CD4-positive, alpha-beta T cell treated with Interleukin-17A for 1 hour (primary cell): Measurements from ENCODE around the gene LASP1.
"Not testable (repeated sequence)": the region's sequence is repeated elsewhere in the genome, so short reads cannot be mapped to it uniquely, and the experiment has no call there.

Experiments used
- DNase-seq: peaks from one replicate; pipeline ENCODE4 v3.0.0-alpha.2; 2020

LASP1 gene

DNA sequence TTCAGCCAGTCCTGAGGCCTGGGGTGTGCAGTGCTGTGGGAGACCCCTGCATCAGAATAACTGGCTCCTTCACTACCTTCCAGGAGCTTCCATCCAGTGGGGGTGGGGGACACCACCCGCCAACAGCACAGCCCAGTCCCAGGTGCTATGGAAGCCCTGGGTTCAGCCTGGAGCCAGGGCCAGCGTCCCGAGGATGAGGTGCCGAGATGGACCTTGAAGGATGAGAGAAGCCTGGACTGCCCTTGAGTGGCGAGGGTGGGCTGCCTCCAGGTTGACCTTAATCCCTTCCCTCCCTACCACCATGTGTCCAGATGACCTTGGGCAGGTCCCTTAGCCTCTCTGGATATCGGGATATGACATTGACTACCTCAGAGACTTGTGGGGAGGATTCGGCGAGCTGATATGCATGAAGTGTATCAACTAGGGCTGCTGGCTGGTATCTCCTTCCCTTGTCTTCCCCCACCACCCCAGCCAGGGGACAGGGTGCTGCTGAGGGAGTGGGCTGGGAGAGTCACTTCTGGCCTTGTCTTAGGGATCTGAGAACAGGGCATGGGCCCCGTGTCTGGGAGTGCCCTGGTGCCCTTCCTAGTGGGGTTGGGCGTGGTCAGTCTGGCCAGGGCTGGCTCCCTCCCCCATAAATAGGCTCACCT is 41.3 kb downstream of the LASP1 start:
- DNase-seq: no peak

DNA sequence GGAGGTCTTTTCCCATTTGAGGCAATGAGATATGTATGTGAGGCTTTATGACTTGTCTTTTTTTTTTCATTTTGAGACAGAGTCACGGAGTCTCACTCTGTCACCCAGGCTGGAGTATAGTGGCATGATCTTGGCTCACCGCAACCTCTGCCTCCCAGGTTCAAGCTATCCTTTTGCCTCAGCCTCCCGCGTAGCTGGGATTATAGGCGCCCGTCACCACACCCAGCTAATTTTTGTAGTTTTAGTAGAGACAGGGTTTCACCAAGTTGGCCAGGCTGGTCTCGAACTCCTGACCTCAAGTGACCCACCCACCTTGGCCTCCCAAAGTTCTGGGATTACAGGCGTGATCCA is 41.8 kb downstream of the LASP1 start:
- DNase-seq: not testable (repeated sequence)

DNA sequence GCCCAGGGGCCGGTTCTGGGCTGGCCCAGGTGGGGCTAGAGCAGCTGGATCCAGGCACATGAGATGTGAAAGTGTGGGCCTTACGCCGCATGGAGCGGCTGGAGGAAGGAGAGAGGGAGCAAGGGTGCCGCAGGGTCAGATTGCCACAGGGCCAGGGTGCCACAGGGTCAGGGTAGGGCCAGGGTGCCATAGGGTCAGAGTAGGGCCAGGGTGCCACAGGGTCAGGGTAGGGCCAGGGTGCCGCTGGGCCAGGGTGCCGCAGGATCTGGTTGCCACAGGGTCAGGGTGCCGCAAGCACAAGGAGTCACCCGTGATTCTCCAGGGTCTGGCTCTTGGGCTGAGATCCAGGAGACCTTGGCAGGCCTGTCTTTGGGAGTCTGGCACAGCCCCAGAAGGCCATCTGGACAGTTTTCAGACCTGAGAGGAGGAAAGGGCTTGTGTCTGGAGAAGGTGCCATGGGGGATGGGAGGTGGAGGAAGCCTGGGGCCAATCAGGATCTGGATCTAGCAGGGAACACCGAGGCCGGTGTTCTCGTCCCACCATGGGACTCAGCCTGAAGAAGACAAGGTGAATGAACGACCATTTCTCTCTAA is 42.5 kb downstream of the LASP1 start:
- no peak for DNase-seq

GRCh38 chr17:38914741-38915638 is 45.1 kb downstream of the LASP1 start:
- DNase-seq: no peak

GRCh38 chr17:38915639-38915995 is 45.8 kb downstream of the LASP1 start:
- DNase-seq: no peak

DNA sequence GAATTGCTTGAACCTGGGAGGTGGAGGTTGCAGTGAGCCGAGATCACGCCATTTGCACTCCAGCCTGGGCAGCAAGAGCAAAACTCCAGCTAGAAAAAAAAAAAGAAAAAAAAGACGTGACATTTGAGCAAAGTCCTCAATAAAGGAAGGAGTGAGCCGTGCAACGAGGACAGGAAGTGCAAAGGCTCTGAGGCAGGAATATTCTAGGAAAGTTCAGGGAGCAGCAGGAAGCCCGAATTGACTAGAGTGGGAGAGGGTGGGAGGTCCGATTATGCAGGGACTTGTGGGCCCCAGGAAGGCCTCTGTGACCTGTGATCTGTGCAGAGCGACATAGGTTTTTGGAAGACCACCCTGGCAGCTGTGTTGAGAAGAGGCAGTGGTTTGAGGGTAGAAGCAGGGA is 46.9 kb downstream of the LASP1 start:
- no peak for DNase-seq

GRCh38 chr17:38917259-38917658 is 47.4 kb downstream of the LASP1 start:
- no peak for DNase-seq

GRCh38 chr17:38918129-38918913 is 48.5 kb downstream of the LASP1 start:
- no peak for DNase-seq

DNA sequence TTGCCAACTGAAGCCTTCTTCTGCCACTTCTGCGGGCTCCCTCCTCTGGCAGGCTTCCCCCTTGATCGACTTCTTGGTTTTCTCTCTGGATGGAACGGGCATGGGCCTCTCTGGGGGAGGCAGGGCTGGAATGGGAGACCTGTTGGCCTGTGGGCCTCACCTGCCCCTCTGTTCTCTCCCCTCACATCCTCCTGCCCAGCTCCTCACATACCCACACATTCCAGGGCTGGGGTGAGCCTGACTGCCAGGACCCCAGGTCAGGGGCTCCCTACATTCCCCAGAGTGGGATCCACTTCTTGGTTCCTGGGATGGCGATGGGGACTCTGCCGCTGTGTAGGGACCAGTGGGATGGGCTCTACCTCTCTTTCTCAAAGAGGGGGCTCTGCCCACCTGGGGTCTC is 49.1 kb downstream of the LASP1 start:
- no peak for DNase-seq

- DNase-seq: no peak
Measured at GRCh38 chr17:38919316-38920078, 49.6 kb downstream of the LASP1 start.

DNA sequence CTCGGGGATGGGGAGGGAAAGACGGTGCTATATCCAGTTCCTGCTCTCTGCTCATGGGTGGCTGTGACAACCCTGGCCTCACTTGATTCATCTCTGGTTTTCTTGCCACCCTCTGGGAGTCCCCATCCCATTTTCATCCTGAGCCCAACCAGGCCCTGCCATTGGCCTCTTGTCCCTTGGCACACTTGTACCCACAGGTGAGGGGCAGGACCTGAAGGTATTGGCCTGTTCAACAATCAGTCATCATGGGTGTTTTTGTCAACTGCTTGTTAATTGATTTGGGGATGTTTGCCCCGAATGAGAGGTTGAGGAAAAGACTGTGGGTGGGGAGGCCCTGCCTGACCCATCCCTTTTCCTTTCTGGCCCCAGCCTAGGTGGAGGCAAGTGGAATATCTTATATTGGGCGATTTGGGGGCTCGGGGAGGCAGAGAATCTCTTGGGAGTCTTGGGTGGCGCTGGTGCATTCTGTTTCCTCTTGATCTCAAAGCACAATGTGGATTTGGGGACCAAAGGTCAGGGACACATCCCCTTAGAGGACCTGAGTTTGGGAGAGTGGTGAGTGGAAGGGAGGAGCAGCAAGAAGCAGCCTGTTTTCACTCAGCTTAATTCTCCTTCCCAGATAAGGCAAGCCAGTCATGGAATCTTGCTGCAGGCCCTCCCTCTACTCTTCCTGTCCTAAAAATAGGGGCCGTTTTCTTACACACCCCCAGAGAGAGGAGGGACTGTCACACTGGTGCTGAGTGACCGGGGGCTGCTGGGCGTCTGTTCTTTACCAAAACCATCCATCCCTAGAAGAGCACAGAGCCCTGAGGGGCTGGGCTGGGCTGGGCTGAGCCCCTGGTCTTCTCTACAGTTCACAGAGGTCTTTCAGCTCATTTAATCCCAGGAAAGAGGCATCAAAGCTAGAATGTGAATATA is 50.8 kb downstream of the LASP1 start:
- no peak for DNase-seq

DNA sequence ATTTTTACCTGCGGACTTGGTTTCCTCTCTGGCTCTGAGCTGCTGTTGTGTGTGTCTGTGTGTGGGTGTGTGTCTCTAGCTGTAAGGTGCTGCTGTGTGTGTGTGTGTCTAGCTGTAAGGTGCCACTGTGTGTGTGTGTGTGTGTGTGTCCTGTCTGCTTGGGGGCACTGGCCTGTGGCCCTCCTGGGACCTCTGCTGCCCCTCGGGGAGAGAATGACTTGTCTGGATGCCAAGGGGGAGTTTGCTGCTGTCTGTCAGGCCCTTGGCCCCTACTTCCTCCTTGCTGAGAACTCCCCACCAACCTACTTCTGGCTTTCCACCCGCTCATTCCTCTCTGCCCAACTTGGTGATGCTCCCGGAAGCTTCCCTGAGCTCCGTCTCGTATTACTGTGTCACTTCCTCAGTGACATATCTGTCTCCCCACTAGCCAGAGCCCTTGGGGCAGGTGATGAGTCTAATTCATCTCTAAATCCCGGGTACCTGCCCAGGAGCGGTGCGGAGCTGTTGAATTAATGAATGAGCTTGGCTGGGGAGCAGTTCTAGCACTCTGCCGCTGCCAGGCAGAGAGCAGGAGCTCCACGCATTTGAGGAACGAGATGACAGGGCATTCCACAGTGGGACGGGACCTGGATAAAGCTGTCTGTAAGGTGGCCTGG is 52.0 kb downstream of the LASP1 start:
- no peak for DNase-seq

- no peak for DNase-seq
Measured at GRCh38 chr17:38922538-38923297, 52.9 kb downstream of the LASP1 start.

DNA sequence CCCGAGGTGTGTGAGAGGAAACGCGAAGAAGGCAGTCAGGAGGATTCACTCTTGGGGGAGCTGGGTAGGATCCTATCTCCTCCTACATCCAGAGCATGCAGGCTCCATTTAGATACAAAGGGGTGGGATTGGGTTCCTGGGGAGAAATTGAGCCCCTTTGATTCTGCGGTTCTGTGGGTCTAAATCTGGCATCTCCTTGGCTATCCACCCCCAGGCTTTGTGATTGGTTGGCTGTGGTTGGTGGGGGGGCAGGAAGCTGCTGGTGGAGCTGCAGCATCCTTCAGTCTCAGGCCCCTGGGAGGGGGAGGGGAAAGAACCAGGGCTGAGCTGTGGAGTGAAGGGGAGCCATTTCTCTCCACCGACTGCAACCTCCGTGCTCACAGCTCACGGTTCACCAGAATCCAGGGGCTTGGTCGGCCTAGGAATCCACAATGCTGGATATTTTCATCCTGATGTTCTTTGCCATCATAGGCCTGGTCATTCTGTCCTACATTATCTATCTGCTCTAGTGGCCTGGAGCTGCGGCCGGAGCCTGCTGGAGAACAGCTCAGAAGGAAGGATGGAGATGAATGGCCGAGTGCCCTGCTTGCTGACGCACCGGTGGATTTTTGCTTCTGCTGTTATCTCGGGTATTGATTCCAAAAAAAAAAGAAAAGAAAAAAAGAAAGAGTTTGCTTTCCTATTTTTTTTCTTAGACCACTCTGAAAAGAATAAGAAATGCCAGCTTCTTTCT is 55.6 kb downstream of the LASP1 start, which contains the start of gene LASP1NB:
Gene LASP1NB (plus strand): TSS at position 352 of the 733 bp plus-strand sequence.
- DNase-seq: peak; percentile 55

DNA sequence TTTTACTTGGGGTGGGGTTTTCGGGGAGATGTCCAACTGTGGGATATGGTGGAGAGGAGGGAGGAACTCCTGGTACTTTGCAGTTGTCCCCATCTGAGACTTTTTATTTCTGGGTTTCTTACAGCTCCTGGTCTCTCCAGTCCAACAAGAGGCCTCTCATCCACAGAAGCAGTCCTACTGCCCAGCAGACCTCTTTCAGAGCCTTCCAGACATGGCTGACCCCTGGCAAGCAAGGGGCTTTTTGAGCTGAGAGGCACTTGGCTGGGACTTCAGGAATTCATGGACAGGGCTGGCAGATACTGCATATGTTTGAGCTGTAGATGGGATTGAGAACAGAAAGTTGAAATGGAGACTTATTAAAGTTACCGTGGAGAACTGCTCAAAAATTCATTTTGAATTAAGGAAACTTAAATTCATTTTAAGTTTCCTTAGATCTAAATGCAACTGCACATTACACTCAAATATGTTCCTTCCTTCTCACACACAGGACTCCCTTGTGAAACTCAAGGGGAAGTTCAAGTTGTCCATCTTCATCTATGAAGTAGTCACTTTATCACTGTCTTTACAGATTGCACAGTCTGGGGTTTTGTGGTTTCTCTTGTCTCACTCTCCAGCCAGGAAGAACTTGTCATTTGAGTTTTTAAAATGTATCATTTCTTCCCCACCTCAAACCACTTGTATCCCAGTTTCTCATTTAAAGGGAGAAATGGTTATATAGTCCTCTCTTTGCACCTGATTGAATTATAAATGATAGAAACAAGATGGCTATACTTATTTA is 56.6 kb downstream of the LASP1 start:
- no peak for DNase-seq

DNA sequence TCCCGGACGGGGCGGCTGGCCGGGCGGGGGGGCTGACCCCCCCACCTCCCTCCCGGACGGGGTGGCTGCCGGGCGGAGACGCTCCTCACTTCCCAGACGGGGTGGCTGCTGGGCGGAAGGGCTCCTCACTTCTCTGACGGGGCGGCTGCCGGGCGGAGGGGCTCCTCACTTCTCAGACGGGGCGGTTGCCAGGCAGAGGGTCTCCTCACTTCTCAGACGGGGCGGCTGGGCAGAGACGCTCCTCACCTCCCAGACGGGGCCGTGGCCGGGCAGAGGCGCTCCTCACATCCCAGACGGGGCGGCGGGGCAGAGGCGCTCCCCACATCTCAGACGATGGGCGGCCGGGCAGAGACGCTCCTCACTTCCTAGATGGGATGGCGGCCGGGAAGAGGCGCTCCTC is 60.9 kb downstream of the LASP1 start:
- not testable (repeated sequence) for DNase-seq

DNA sequence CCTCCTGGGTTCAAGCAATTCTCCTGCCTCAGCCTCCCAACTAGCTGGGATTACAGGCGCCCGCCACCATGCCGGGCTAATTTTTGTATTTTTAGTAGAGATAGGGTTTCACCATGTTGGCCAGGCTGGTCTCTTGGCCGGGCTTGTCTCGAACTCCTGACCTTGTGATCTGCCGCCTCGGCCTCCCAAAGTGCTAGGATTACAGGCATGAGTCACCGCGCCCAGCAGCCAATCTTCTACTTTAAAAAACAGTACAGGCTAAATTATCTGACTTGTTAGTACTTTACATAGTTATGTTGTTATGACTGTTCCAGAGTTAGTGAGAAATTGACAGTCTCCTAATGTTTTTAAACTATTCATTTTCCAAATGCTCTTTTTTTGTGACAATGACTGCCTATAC is 64.1 kb downstream of the LASP1 start:
- not testable (repeated sequence) for DNase-seq

DNA sequence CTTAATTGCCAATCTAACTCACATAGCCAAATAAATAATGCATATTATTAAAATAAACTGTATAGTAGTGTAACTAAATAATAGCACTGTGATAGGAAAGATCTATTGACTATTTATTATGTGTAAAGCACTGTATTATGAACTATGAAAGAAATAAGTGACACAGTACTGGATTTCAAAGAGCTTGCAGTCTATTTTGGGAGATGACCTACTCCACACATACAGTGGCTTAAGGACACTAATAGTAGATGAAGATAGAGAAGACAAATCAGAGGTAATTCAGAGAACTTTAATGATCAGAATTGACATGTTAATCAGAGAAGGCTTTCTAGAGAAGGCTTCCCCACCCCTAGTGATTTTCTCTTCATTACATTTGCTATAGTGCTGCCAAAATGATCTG is 70.1 kb downstream of the LASP1 start:
- DNase-seq: no peak
